HEK293T (cell line): ENCODE measurements around the gene LIN7C.

Experiments used
- ARNT ChIP-seq: fragments of 450-650 bp; IDR thresholded peaks from 2 replicates; pipeline ENCODE4 v1.6.1; 2017; ENCODE audit warnings: mild to moderate bottlenecking
- BHLHE40 ChIP-seq: fragments of 450-650 bp; IDR thresholded peaks from 2 replicates; pipeline ENCODE4 v1.6.1; 2016; ENCODE audit warnings: mild to moderate bottlenecking, moderate library complexity, borderline replicate concordance
- ELF4 ChIP-seq: fragments of 450-650 bp; IDR thresholded peaks from 2 replicates; pipeline ENCODE4 v1.6.1; 2017; ENCODE audit warnings: antibody characterized with exemption
- FOXA1 ChIP-seq: fragments of 450-650 bp; IDR thresholded peaks from 2 replicates; pipeline ENCODE4 v1.6.1; 2016; ENCODE audit warnings: mild to moderate bottlenecking
- FOXK2 ChIP-seq: fragments of 450-650 bp; IDR thresholded peaks from 2 replicates; pipeline ENCODE4 v1.6.1; 2016; ENCODE audit warnings: mild to moderate bottlenecking
- FOXM1 ChIP-seq: fragments of 450-650 bp; IDR thresholded peaks from 2 replicates; pipeline ENCODE4 v1.6.1; 2017; ENCODE audit warnings: mild to moderate bottlenecking, borderline replicate concordance
- L3MBTL2 ChIP-seq: fragments of 450-650 bp; conservative IDR thresholded peaks from 2 replicates; pipeline ENCODE4 v1.6.1; 2016; ENCODE audit warnings: mild to moderate bottlenecking
- LEF1 ChIP-seq: fragments of 450-650 bp; IDR thresholded peaks from 2 replicates; pipeline ENCODE4 v1.6.1; 2017; ENCODE audit warnings: mild to moderate bottlenecking, borderline replicate concordance
- NFRKB ChIP-seq: fragments of 450-650 bp; IDR thresholded peaks from 2 replicates; pipeline ENCODE4 v1.6.1; 2016; ENCODE audit warnings: mild to moderate bottlenecking, moderate library complexity
- PKNOX1 ChIP-seq: fragments of 450-650 bp; IDR thresholded peaks from 2 replicates; pipeline ENCODE4 v1.6.1; 2016
- SP1 ChIP-seq: fragments of 450-650 bp; IDR thresholded peaks from 2 replicates; pipeline ENCODE4 v1.6.1; 2017
- SUZ12 ChIP-seq: fragments of 450-650 bp; IDR thresholded peaks from 2 replicates; pipeline ENCODE4 v1.6.1; 2016; ENCODE audit warnings: mild to moderate bottlenecking
- TARDBP ChIP-seq: fragments of 450-650 bp; IDR thresholded peaks from 2 replicates; pipeline ENCODE4 v1.6.1; 2016
- ZNF384 ChIP-seq: fragments of 450-650 bp; IDR thresholded peaks from 2 replicates; pipeline ENCODE4 v1.6.1; 2016

DNA sequence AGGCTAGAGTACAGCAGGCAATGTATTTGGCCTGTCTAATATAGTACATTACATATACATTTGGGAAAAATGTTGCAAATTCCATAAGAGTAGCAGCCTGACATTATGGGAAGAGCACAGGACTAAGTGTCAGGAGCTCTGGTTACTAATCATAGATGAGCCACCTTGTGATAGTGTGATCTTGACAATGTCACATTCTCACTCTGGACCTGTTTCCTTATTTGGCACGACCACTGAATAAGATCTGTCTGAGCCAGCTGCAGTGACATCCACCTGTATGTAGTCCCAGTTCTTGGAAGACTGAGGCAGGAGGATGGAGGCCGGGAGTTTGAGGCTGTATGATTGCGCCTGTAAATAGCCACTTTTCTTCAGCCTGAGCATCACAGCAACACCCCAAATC is 5.7 kb upstream of the LIN7C start:
- no peak for TF ChIP-seq PKNOX1
- TF ChIP-seq SP1, result no peak
- TF ChIP-seq SUZ12, result no peak
- no peak for TF ChIP-seq ZNF384
- no peak for TF ChIP-seq NFRKB
- no peak for TF ChIP-seq FOXM1
- TF ChIP-seq ARNT, result no peak
- TF ChIP-seq BHLHE40, result no peak
- no peak for TF ChIP-seq FOXA1
- TF ChIP-seq LEF1, result no peak
- TF ChIP-seq TARDBP, result no peak
- TF ChIP-seq FOXK2, result no peak
- TF ChIP-seq ELF4, result no peak
- no peak for TF ChIP-seq L3MBTL2
